SH-SY5Y (cell line): ENCODE measurements around the gene CNTN4.

Experiments used
- GATA2 ChIP-seq: IDR thresholded peaks from 2 replicates; pipeline ENCODE4 v1.6.1; 2011; ENCODE audit warnings: mild to moderate bottlenecking, low read depth, low read length
- GATA3 ChIP-seq: IDR thresholded peaks from 2 replicates; pipeline ENCODE4 v1.6.1; 2011; ENCODE audit warnings: low read depth, mild to moderate bottlenecking, low read length, moderate library complexity

GRCh38 chr3:2274526-2274925, 175.9 kb downstream of the CNTN4 start:
- TF ChIP-seq GATA2, result no peak
- no peak for TF ChIP-seq GATA3
